Measurements from ENCODE around the gene OR6M1. TPM values are rescaled to one million over a fixed set of nuclear protein-coding genes. Genes with fewer than 3 reads are reported as not detected.

Gene OR6M1
- total RNA-seq, 1 experiment from 2014 or later = not detected

GRCh38 chr11:123775289-123775688 lies 30.9 kb downstream of the OR6M1 start:
- H3K27me3 ChIP-seq (ENCODE audit: low read length) = no peaks in the 10 kb centered on the region
- no peaks in the 10 kb centered on the region for H3K9me3 ChIP-seq (ENCODE audit: low read length)
- H3K36me3 ChIP-seq (ENCODE audit: insufficient read depth, low read length) = no peaks in the 10 kb centered on the region
- no peaks in the 10 kb centered on the region for H3K4me1 ChIP-seq (ENCODE audit: low read length)
- H3K9me2 ChIP-seq (replicated peaks; ENCODE audit: insufficient read depth, low read length) = no peaks in the 10 kb centered on the region
- H3K79me2 ChIP-seq (ENCODE audit: low read length) = no peaks in the 10 kb centered on the region
- H3K4me3 ChIP-seq (ENCODE audit: low read length) = no peak overlapping the region
- H2AFZ ChIP-seq (ENCODE audit: low read length) = no peak overlapping the region
- DNase-seq = no peak
- H3K9ac ChIP-seq (ENCODE audit: low read length) = no peak overlapping the region
- no peak overlapping the region for H3K4me2 ChIP-seq (ENCODE audit: low read depth, low read length, poor library complexity, severe bottlenecking)
- no peak overlapping the region for H3K27ac ChIP-seq (ENCODE audit: low read length)
- H4K20me1 ChIP-seq (ENCODE audit: insufficient read depth, low read depth, low read length) = no peaks in the 10 kb centered on the region

- no peak for DNase-seq
- Histone ChIP-seq H3K79me2 (ENCODE audit: low read length) (no peaks in the 10 kb centered on the region), H3K4me2 (ENCODE audit: low read depth, low read length, poor library complexity, severe bottlenecking) (no peak overlapping the region), H4K20me1 (ENCODE audit: insufficient read depth, low read depth, low read length) (no peaks in the 10 kb centered on the region), H3K4me1 (ENCODE audit: low read length) (no peaks in the 10 kb centered on the region), H3K36me3 (ENCODE audit: insufficient read depth, low read length) (no peaks in the 10 kb centered on the region), H2AFZ (ENCODE audit: low read length) (no peak overlapping the region), H3K9me3 (ENCODE audit: low read length) (no peaks in the 10 kb centered on the region), H3K9ac (ENCODE audit: low read length) (no peak overlapping the region), H3K4me3 (ENCODE audit: low read length) (no peak overlapping the region), H3K9me2 (replicated peaks; ENCODE audit: insufficient read depth, low read length) (no peaks in the 10 kb centered on the region), H3K27ac (ENCODE audit: low read length) (no peak overlapping the region), H3K27me3 (ENCODE audit: low read length) (no peaks in the 10 kb centered on the region)
Measured at GRCh38 chr11:123773959-123774358, 32.2 kb downstream of the OR6M1 start.

GRCh38 chr11:123773026-123773425 lies 33.1 kb downstream of the OR6M1 start:
- Histone ChIP-seq H3K27me3 (ENCODE audit: low read length) (no peaks in the 10 kb centered on the region), H3K4me1 (ENCODE audit: low read length) (no peaks in the 10 kb centered on the region), H3K9me2 (replicated peaks; ENCODE audit: insufficient read depth, low read length) (no peaks in the 10 kb centered on the region), H3K4me3 (ENCODE audit: low read length) (no peak overlapping the region), H4K20me1 (ENCODE audit: insufficient read depth, low read depth, low read length) (no peaks in the 10 kb centered on the region), H3K9me3 (ENCODE audit: low read length) (no peaks in the 10 kb centered on the region), H3K79me2 (ENCODE audit: low read length) (no peaks in the 10 kb centered on the region), H3K9ac (ENCODE audit: low read length) (no peak overlapping the region), H3K36me3 (ENCODE audit: insufficient read depth, low read length) (no peaks in the 10 kb centered on the region), H2AFZ (ENCODE audit: low read length) (no peak overlapping the region), H3K27ac (ENCODE audit: low read length) (no peak overlapping the region), H3K4me2 (ENCODE audit: low read depth, low read length, poor library complexity, severe bottlenecking) (no peak overlapping the region)
- no peak for DNase-seq

GRCh38 chr11:123771664-123772063 lies 34.5 kb downstream of the OR6M1 start:
- H3K9me2 ChIP-seq (replicated peaks; ENCODE audit: insufficient read depth, low read length) = no peaks in the 10 kb centered on the region
- no peaks in the 10 kb centered on the region for H3K4me1 ChIP-seq (ENCODE audit: low read length)
- no peaks in the 10 kb centered on the region for H4K20me1 ChIP-seq (ENCODE audit: insufficient read depth, low read depth, low read length)
- no peaks in the 10 kb centered on the region for H3K36me3 ChIP-seq (ENCODE audit: insufficient read depth, low read length)
- H3K27me3 ChIP-seq (ENCODE audit: low read length) = no peaks in the 10 kb centered on the region
- no peak for DNase-seq
- no peak overlapping the region for H3K4me2 ChIP-seq (ENCODE audit: low read depth, low read length, poor library complexity, severe bottlenecking)
- no peak overlapping the region for H2AFZ ChIP-seq (ENCODE audit: low read length)
- H3K79me2 ChIP-seq (ENCODE audit: low read length) = no peaks in the 10 kb centered on the region
- no peak overlapping the region for H3K4me3 ChIP-seq (ENCODE audit: low read length)
- no peak overlapping the region for H3K27ac ChIP-seq (ENCODE audit: low read length)
- no peak overlapping the region for H3K9ac ChIP-seq (ENCODE audit: low read length)
- H3K9me3 ChIP-seq (ENCODE audit: low read length) = no peaks in the 10 kb centered on the region

- Histone ChIP-seq H3K79me2 (ENCODE audit: low read length) (no peaks in the 10 kb centered on the region), H3K27me3 (ENCODE audit: low read length) (no peaks in the 10 kb centered on the region), H3K9me3 (ENCODE audit: low read length) (no peaks in the 10 kb centered on the region), H3K27ac (ENCODE audit: low read length) (no peak overlapping the region), H3K4me3 (ENCODE audit: low read length) (no peak overlapping the region), H3K4me2 (ENCODE audit: low read depth, low read length, poor library complexity, severe bottlenecking) (no peak overlapping the region), H4K20me1 (ENCODE audit: insufficient read depth, low read depth, low read length) (no peaks in the 10 kb centered on the region), H3K36me3 (ENCODE audit: insufficient read depth, low read length) (no peaks in the 10 kb centered on the region), H3K9ac (ENCODE audit: low read length) (no peak overlapping the region), H3K9me2 (replicated peaks; ENCODE audit: insufficient read depth, low read length) (no peaks in the 10 kb centered on the region), H3K4me1 (ENCODE audit: low read length) (no peaks in the 10 kb centered on the region), H2AFZ (ENCODE audit: low read length) (no peak overlapping the region)
- no peak for DNase-seq
Measured at GRCh38 chr11:123770712-123771111, 35.4 kb downstream of the OR6M1 start.

GRCh38 chr11:123765601-123766000 lies 40.5 kb downstream of the OR6M1 start:
- H3K4me3 ChIP-seq (ENCODE audit: low read length) = no peak overlapping the region
- no peaks in the 10 kb centered on the region for H3K4me1 ChIP-seq (ENCODE audit: low read length)
- no peak overlapping the region for H2AFZ ChIP-seq (ENCODE audit: low read length)
- no peak overlapping the region for H3K9ac ChIP-seq (ENCODE audit: low read length)
- H3K9me3 ChIP-seq (ENCODE audit: low read length) = no peaks in the 10 kb centered on the region
- H3K36me3 ChIP-seq (ENCODE audit: insufficient read depth, low read length) = no peaks in the 10 kb centered on the region
- DNase-seq = no peak
- H3K79me2 ChIP-seq (ENCODE audit: low read length) = no peaks in the 10 kb centered on the region
- no peaks in the 10 kb centered on the region for H4K20me1 ChIP-seq (ENCODE audit: insufficient read depth, low read depth, low read length)
- H3K27me3 ChIP-seq (ENCODE audit: low read length) = no peaks in the 10 kb centered on the region
- no peaks in the 10 kb centered on the region for H3K9me2 ChIP-seq (replicated peaks; ENCODE audit: insufficient read depth, low read length)
- H3K27ac ChIP-seq (ENCODE audit: low read length) = no peak overlapping the region
- H3K4me2 ChIP-seq (ENCODE audit: low read depth, low read length, poor library complexity, severe bottlenecking) = no peak overlapping the region

GRCh38 chr11:123762422-123762821 lies 43.7 kb downstream of the OR6M1 start:
- H3K9me2 ChIP-seq (replicated peaks; ENCODE audit: insufficient read depth, low read length) = no peaks in the 10 kb centered on the region
- H3K4me3 ChIP-seq (ENCODE audit: low read length) = no peak overlapping the region
- H3K9ac ChIP-seq (ENCODE audit: low read length) = no peak overlapping the region
- no peaks in the 10 kb centered on the region for H3K27me3 ChIP-seq (ENCODE audit: low read length)
- no peak for DNase-seq
- H3K4me2 ChIP-seq (ENCODE audit: low read depth, low read length, poor library complexity, severe bottlenecking) = no peak overlapping the region
- no peaks in the 10 kb centered on the region for H3K79me2 ChIP-seq (ENCODE audit: low read length)
- H4K20me1 ChIP-seq (ENCODE audit: insufficient read depth, low read depth, low read length) = no peaks in the 10 kb centered on the region
- no peaks in the 10 kb centered on the region for H3K36me3 ChIP-seq (ENCODE audit: insufficient read depth, low read length)
- no peaks in the 10 kb centered on the region for H3K9me3 ChIP-seq (ENCODE audit: low read length)
- H3K27ac ChIP-seq (ENCODE audit: low read length) = no peak overlapping the region
- no peaks in the 10 kb centered on the region for H3K4me1 ChIP-seq (ENCODE audit: low read length)
- no peak overlapping the region for H2AFZ ChIP-seq (ENCODE audit: low read length)

GRCh38 chr11:123760894-123761293 lies 45.3 kb downstream of the OR6M1 start:
- Histone ChIP-seq H3K4me3 (ENCODE audit: low read length) (no peak overlapping the region), H3K9me2 (replicated peaks; ENCODE audit: insufficient read depth, low read length) (no peaks in the 10 kb centered on the region), H4K20me1 (ENCODE audit: insufficient read depth, low read depth, low read length) (no peaks in the 10 kb centered on the region), H3K9ac (ENCODE audit: low read length) (no peak overlapping the region), H3K9me3 (ENCODE audit: low read length) (no peaks in the 10 kb centered on the region), H2AFZ (ENCODE audit: low read length) (no peak overlapping the region), H3K4me2 (ENCODE audit: low read depth, low read length, poor library complexity, severe bottlenecking) (no peak overlapping the region), H3K27ac (ENCODE audit: low read length) (no peak overlapping the region), H3K79me2 (ENCODE audit: low read length) (no peaks in the 10 kb centered on the region), H3K4me1 (ENCODE audit: low read length) (no peaks in the 10 kb centered on the region), H3K27me3 (ENCODE audit: low read length) (no peaks in the 10 kb centered on the region), H3K36me3 (ENCODE audit: insufficient read depth, low read length) (no peaks in the 10 kb centered on the region)
- no peak for DNase-seq

GRCh38 chr11:123757976-123758375 lies 48.2 kb downstream of the OR6M1 start:
- no peaks in the 10 kb centered on the region for H3K36me3 ChIP-seq (ENCODE audit: insufficient read depth, low read length)
- no peaks in the 10 kb centered on the region for H3K9me3 ChIP-seq (ENCODE audit: low read length)

More at GRCh38 chr11:123757976-123758375, 48.2 kb downstream of the OR6M1 start:
- Histone ChIP-seq H3K9me2 (replicated peaks; ENCODE audit: insufficient read depth, low read length) (no peaks in the 10 kb centered on the region), H3K9ac (ENCODE audit: low read length) (no peak overlapping the region), H3K4me2 (ENCODE audit: low read depth, low read length, poor library complexity, severe bottlenecking) (no peak overlapping the region), H4K20me1 (ENCODE audit: insufficient read depth, low read depth, low read length) (no peaks in the 10 kb centered on the region), H3K79me2 (ENCODE audit: low read length) (no peaks in the 10 kb centered on the region), H2AFZ (ENCODE audit: low read length) (no peak overlapping the region), H3K27me3 (ENCODE audit: low read length) (no peaks in the 10 kb centered on the region), H3K27ac (ENCODE audit: low read length) (no peak overlapping the region), H3K4me3 (ENCODE audit: low read length) (no peak overlapping the region), H3K4me1 (ENCODE audit: low read length) (peaks cover 5% of the 10 kb centered on the region)
- DNase-seq = no peak

Data from Karpas-422 (cell line).